Stimulated activated CD8-positive, alpha-beta memory T cell treated with anti-CD3 and anti-CD28 coated beads, Interleukin-12 subunit alpha, Interleukin-12 subunit beta, amount 100 ng/mL, for 24 hours (primary cell): ENCODE measurements around the gene S100G.
"Not testable (repeated sequence)": the region's sequence is repeated elsewhere in the genome, so short reads cannot be mapped to it uniquely, and the experiment has no call there.

ENCODE experiments used
- DNase-seq: peaks from one replicate; pipeline ENCODE4 v3.0.0-alpha.2; 2020; ENCODE audit errors: extremely low read depth

The S100G gene, protein sequence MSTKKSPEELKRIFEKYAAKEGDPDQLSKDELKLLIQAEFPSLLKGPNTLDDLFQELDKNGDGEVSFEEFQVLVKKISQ

DNA sequence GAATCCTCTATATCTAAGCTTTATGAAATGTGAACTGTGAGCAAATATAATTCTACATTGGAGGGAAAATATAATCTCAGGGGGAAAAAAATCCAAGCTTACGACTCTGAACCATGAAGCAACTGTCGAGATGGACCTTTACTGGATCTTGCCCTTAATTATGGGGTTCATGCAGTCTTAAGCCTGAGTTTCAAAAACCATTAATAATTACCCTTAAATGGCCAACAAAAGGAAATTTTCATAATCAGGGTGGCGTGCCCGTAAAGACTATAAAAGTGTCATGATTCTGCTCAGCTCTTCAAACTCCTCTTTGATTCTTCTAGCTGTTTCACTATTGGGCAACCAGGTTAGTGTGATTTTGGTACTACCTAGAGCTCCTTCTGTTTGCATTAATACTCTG lies at the start of gene S100G:
Gene S100G, plus strand, starts transcription at position 301 of the 400 bp plus-strand sequence. CDS start 849 bp downstream, outside the sequence.
- DNase-seq, result no peak

DNA sequence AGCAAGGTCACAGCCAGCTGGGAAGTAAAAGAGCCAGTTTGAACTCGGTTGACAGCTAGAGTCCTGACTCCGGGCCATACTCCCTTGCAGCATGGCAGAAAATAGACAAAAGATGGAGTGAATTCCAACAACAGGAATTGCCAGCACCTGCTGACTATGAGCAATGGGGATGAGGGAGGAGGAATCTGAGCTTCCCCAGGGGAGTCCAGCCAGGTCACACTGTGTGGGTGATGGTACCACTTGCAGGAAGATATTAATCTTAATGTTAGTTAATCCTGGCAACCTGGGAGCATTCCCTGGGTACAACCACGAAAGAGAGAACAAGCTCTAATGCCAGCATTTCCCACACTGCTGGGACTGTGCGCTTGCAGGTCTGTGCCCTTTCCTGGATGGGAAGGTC lies 48.1 kb upstream of the S100G start:
- DNase-seq, result no peak

DNA sequence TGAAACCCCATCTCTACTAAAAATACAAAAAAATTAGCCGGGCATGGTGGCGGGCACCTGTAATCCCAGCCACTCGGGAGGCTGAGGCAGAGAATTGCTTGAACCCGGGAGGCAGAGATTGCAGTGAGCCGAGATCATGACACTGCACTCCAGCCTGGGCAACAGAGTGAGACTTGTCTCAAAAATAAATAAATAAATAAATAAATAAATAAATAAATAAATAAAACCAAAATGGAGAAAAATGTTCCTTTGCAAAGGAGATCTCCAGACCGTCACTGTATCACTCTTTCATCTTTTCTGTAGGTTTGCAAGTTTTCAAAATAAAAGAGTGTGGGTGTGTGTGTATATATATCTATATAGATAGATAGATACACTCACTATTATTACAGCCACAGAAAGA lies 46.7 kb upstream of the S100G start:
- not testable (repeated sequence) for DNase-seq

DNA sequence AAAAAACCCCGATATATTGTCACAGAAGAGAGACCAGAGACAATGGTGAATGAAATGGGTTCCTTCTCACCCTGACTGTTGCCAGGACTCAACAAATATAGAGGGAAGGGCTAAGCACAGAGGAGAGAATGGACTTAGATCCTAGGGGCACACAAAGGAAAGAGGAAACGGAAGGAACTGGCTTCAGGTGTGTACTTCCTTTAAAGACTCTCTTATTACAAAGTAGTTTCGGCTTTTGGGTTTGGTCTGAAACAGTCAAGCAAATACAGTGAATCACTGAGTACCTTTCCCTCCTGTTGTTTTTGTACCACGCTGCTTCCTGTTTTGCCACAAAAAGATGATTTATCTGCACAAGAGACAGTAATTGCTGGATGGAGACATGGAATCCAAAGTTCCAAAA lies 46.1 kb upstream of the S100G start:
- no peak for DNase-seq

DNA sequence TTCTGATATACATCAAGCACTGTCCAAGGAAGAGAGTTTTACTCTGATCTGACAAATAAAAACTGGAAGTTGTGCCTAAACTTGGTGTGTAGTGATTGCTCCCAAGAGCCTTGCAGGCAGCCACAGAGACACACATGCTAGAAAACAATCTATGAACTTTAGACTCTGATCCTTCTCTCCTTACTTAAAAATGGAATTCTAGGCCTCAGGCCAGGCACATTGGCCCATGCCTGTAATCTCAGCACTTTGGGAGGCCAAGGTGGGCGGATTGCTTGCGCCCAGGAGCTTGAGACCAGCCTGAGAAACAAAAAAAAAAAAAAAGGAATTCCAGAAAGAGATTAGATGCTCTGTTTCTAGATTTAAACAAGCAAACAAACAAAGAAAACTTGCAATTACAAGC lies 45.6 kb upstream of the S100G start:
- DNase-seq, result no peak

DNA sequence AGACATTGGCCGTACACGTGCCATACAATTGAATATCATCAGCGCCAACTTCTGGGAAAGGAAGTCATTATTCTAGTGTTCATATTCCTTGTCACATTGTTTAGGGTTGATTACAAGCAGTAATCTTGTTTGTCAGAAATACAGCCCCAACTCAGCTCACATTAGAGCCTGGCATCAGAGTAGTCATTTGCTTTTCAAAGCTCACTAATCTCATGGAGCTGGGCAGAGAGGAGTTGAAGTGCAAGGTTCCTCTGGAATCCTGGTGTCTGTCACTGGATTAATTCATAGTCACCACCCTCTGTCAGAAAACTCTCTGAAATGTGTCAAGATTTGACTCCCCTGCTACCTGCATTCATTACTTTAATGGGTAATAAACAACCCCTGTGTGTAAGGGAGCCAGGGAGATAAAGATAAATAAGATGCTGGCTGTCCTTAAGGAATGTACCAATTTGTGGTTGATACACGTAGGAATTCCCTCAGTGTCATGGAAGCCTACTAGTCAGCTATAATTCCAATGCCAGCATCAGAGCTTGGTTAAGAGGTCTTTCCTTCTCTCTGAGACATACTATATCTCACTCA lies 43.7 kb upstream of the S100G start:
- DNase-seq, result no peak

DNA sequence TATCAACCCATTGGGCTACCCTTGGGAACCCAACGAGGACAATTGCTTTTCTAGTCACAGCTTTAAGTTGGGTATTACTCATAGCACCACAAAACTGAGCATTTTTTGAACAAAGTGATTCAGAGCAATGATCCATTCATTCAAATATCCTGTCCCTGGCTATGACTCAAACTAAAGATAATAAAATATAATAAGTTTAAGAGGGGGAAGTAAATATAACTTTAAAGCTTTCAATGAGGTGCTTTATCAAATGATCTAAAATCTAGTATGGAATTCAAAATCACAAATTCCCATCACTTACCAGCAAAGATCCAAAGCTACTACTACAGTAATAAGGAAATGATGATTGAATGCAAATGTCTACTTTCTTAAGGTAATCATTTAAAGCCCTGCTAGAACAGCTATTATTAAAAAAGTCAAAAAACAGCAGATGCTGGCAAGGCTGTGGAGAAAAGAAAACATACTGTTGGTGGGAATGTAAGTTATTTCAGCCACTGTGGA lies 39.8 kb upstream of the S100G start:
- no peak for DNase-seq

DNA sequence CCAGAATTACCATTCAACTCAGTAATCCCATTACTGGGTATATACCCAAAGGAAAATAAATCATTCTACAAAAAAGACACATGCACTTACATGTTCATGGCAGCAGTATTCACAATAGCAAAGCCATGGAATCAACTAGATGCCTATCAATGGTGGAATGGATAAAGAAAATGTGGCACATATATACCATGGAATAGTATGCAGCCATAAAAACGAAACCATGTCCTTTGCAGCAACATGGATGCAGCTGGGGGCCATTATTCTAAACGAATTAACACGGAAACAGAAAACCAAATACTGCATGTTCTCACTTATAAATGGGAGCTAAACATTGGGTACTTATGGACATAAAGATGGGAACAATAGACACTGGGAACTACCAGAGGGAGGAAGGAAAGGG lies 39.3 kb upstream of the S100G start:
- not testable (repeated sequence) for DNase-seq

DNA sequence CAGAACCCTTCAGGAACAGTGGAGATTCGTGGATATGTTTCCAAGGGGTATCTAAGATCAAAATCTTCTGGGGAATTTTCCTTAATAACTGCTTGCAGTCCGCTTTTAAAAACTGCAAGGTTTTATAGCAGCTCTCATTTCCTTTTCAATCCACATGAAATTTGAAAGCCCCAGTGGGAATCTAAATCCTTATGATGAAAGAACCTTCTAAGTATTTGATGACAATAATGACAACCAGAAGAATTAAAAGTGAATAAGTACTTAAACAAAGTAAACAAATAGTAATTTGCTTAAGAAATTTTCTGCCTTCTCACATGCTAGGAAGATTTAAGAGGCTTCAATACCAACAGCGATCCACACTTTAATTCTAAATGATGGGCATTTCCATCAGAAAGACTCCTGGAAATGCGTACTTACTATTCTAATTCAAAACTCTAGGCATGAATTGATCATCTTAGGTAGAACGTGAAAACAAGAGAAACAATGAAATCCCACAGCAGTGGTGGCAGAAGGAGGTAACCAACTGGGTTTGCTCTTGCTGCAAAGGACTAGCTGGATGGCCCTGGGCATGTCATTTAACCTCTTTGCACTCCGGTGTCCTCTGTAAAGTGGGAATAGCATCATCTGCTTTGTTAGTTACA lies 37.6 kb upstream of the S100G start:
- no peak for DNase-seq

DNA sequence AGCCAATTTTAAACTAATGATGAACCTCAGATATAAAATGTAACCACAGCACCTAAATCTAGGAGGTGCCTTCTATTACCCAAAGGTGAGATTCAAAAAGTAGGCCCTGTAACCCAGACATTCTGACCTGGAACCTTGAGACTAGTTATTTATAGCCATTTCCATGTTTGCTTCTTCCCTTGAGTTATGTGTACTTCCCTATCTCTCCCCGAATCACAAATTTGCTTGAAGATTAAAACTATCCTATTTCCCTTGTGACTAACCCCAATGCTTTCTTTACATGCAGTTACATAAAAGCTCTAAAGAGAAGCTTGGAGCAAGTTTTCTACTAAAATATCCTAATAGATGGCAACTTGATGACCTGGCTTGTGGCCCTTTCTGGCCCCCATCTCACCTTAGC lies 32.6 kb upstream of the S100G start:
- DNase-seq, result no peak

DNA sequence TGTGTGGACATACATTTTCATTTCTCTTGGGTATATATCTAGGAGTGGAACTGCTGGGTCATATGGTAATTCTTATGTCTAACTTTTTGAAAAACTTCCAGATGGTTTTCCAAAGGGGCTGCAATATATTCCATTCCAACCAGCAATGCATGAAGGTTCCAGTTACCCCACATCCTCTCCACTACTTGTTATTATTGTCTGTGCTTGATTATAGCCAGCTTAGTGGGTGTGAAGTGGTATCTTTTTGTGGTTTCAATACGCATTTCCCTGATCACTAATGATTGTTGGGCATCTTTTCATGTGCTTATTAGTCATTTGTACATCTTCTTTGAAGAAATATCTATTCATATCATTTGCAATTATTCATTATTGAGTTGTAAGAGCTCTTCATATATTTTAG lies 31.5 kb upstream of the S100G start:
- no peak for DNase-seq

DNA sequence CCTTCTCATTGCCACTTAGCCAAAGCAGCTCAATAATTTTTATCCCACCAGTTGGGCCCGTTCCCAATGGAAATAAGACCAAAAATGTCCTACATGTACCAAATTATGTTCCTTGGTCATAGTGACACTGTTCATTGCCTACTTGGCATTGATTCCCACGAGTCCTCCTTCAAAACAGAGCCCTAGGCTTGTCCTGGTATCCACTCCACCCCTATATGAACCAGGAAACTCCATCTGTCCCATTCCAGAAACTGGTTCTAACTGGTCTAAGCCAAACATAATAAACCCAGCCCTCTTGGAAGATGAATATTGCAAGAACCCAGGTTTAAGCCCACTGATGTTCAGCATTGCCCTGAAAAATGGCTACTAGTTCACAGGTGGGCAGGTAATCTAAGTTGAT lies 30.9 kb upstream of the S100G start:
- DNase-seq, result no peak

DNA sequence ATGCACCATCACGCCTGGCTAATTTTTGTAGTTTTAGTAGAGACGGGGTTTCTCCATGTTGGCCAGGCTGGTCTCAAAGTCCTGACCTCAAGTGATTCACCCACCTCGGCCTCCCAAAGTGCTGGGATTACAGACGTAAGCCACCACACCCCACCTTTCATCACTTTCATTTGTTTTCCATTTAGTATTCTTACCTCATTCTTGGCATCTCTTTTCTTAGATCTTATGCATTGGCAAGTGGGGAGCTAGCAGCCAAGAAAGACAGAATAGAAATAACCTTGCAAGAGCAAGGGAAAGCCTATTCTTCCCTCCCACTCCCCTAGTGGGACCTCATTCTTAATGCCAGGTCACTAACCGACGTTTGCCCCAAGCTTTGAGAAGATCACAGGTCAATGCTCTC lies 21.4 kb upstream of the S100G start:
- not testable (repeated sequence) for DNase-seq

DNA sequence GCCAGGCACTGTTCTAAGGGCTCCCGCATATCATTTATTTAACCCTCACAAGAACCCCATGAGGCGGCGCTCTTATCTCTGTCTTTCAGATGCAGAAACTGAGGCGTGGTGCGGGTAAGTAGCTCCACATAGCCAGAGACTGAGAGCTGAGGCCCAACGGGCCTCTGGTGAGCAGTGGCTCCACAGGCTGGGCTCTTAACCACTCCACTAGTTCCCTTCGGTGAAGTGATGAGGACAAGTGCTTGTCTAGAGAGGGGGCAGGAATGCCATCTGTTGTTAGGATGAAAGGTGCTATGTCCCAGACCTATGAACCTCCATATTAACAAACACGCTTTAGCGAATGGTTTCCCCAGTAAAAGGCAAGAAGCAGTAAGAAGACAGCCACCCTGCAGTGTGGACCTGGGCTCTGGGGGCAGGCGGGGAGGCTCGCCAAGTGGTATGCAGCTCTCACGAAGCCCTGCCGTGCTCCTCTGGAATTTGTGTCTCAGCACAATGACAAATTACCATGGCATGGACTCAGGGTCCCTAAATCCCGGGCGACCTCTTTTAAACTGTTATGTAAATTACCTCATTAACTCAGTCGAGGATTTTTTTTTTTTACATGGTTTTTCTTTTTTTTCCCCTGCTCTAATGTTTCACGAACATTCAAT lies 20.9 kb upstream of the S100G start:
- no peak for DNase-seq

DNA sequence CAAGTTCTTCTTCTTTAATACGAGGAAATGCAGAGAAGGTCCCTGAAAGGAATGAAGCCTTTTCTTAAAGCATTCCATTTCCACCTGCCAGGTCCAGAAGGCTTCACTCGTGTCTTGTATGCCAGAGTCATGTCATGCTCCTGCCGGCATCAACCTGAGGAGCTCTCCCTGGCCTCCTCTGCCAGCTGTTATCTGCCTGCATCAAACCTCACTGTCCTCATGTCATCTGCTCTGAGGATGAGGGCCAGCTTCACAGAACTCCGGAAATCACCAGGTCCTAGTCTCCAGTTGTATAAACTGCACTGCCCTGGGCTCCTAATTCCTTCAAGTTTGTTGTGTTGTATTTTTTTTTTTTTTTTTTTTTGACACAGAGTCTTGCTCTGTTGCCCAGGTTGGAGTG lies 20.0 kb upstream of the S100G start:
- no peak for DNase-seq

DNA sequence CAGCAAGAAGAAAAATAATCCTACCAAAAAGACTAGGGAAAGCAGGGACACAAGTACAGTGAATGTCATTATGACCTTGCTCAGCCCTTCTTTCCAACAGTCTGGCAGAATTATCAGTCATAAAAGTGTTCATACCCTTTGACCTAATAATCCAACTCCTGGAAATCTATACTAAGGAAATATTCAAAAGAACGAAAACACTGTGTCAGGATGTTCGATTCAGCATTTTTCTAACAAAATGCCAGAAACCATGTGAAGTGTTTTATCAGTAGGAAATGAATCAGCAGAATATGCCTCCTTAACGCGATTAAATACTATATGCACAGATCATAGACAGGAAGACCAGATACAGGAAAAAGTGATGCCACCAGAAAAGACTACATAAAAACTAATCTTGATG lies 16.2 kb upstream of the S100G start:
- no peak for DNase-seq

DNA sequence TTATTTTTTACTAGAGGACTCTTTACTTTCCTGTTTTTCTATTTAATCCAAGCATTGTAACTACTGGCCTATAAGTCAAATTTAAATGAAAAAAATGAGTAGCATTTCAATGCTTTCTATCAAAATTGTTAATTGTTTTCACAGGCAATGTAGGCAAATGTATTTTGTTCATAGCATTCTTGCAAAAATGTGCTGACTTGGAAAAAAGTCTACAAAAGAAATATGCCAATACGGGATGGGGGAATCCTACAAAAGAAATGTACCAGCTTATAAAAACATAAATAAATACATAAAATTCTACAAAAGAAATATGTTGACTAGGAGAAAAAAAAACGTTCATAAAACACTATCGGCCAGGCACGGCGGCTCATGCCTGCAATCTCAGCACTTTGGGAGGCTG lies 14.9 kb upstream of the S100G start:
- DNase-seq, result no peak

DNA sequence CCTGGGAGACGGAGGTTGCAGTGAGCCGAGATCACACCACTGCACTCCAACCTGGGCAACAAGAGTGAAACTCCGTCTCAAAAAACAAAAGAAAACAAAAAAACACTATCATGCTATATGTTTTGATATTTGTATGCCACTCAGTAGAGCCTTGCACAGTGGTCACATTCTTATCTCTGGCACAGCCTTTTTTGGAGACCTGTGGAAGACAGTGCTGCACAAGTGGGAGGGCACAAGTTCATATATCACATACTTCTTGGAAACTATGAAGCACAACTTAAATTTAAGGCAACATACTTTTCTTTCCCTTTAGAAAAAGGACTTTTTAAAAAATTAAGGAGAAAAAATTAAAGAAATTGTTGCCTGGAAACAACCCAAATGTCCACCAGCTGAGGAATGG lies 14.4 kb upstream of the S100G start:
- no peak for DNase-seq

DNA sequence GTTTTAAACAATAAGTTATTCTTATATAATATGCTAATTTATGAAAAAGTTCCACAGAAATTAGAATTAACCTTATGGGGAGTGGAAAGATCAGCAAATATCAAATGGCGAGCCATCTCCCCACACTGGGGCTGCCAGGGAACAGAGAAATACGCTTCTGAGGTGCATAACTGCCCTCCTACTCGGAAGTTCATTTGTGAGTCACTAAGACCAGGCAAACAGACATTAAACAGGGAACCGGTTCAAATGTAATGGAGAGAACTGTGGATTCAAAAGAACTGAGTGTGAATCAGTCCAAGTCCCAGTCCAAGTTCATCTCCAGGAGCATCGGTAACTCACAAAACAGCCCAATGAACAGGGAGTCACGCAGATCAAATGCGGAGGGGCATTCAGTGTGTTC lies 11.4 kb upstream of the S100G start:
- no peak for DNase-seq

DNA sequence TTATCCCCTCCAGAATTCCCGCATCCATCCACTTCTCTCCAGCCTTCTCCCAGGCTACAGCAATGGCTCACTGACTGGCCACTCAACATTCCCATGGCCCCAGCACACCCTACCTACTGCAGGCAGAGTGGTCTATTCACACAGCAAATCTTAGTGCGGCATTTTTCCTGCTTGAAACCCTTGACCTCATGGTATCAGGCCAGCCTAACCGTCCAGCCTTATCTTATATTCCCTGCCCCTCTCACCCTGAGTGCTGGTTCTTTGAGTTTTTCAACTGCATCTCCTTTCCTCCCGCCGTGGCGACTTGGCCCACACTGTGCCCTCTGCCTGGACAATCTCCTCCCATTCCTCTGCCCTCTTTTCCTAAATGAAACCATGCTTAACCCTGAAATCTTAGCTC lies 10.0 kb upstream of the S100G start:
- no peak for DNase-seq

DNA sequence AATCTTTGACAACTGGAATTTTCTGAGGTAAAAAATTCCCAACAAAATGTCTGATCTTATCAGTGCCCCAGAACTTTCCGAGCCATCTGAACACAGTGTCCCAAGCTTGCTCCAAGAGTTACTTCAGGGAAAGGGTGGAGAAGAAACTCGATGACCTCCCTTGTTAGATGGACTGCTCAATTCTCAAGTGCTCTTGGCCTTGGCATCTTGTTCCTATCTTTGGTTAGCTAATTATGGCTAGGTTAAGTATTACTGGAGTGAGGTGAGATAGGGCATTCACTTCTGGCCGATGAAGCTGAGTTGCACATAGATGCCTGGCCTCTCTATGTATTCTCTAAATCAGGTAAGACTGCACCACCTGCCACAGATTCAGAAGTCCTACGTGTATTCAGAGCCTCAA lies 9.1 kb upstream of the S100G start:
- DNase-seq, result no peak

DNA sequence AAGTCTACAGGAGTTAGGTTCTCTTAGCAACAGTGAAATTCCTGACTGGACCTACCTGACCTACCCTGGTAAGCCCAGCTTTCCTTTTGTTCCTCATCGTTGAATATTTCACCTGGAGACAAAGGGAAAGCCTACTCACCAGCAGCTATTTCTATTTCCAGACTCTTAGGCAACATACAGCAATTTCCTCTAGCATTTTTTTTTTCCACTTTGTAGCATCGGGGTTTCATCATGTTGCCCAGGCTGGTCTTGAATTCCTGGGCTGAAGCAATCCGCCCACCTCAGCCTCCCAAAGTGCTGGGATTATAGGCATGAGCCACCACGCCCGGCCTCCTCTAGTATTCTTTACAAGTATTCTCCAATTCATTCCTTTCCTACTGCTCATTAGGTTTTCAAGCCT lies 6.8 kb upstream of the S100G start:
- no peak for DNase-seq
